ENCODE measurements around the gene MAP3K10. TPM values are rescaled to one million over a fixed set of nuclear protein-coding genes. Genes with fewer than 3 reads are reported as not detected.

The MAP3K10 gene
- total and polyA plus RNA-seq, 2 of the 13 experiments (the other 11 are each of a cell fraction or from before 2014, with no cell fraction given): 3.4 to 5.0 TPM

DNA sequence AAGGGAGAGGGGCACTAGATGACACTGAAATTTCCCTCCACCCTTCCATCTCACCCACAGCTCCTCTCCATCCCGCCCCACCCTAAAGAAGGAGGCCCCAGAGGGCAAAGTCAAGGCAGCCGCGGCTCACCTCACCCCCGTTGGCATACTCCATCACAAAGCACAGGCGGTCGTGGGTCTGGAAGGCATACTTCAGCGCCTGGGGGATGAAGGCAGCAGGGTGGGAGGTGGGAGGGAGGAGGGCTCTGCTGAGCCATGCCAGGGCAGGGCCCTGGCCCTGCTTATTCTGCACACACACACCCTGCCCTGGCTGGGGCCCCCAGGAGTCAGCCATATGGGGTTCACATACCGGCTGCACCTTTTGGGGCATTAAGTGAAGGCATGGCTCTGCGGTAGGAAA lies 47.5 kb downstream of the MAP3K10 start:
- H3K4me1 ChIP-seq (ENCODE audit: insufficient read depth, low read length): no peaks in the 10 kb centered on the region
- DNase-seq (ENCODE audit: low spot score) (no peak), ATAC-seq (no peak), FAIRE-seq (no peak)
- no peak overlapping the region for H3K4me2 ChIP-seq (ENCODE audit: low read depth, low read length)
- CTCF ChIA-PET (ENCODE audit: low intra/inter-chr PET ratio, low total read pairs): no interaction called here
- intact Hi-C loops (cut with micrococcal nuclease; ENCODE audit: unreplicated experiment): no loop called here
- POLR2A ChIA-PET: no interaction called here
- H3K4me3 ChIP-seq (replicated peaks in 1 of 3; ENCODE audit: insufficient read depth in 1 of 3, low read depth in 2 of 3, low read length in 3 of 3): no peak overlapping the region
- no peaks in the 10 kb centered on the region for H3K79me2 ChIP-seq (ENCODE audit: insufficient read depth, low read length)
- no TSS peak for BruUV-seq (replicated peaks)
- H2AFZ ChIP-seq (ENCODE audit: low read length): no peak overlapping the region
- 93% methylated on average over 6 of the region's 9 CpGs for WGBS (ENCODE audit: low lambda C conversion rate)
- in situ Hi-C loops (cut with HindIII; ENCODE audit: extremely low pct_ligation_motif_present, low pct_unique_long_range_greater_than_20kb): no loop called here
- no peaks in the 10 kb centered on the region for H4K20me1 ChIP-seq (ENCODE audit: insufficient read depth, low read length)
- H3K9me3 ChIP-seq (ENCODE audit: low read length): no peaks in the 10 kb centered on the region
- no peak overlapping the region for H3K9ac ChIP-seq (ENCODE audit: insufficient read depth, low read depth, low read length)
- H3K27ac ChIP-seq (ENCODE audit: extremely low read length, insufficient read depth, low read length): no peak overlapping the region
- peaks cover 36 to 74% of the 10 kb centered on the region in 2 experiments for H3K36me3 ChIP-seq (replicated peaks in 1 of 2; ENCODE audit: control insufficient read depth in 1 of 2, insufficient read depth in 2 of 2, low read length in 2 of 2)
- no peaks in the 10 kb centered on the region for H3K27me3 ChIP-seq (ENCODE audit: control insufficient read depth in 1 of 2, insufficient read depth in 2 of 2, low read length in 2 of 2)
- TF ChIP-seq HNRNPL (IDR thresholded peaks at IDR 0.05; ENCODE audit: low read depth, low read length) (no peak), USF2 (IDR thresholded peaks at IDR 0.05; ENCODE audit: low read depth, low read length) (no peak), USF2 (CRISPR knock-in tag; IDR thresholded peaks at IDR 0.05; ENCODE audit: borderline replicate concordance) (no peak), ADNP (CRISPR knock-in tag; IDR thresholded peaks at IDR 0.05) (no peak), DRAP1 (CRISPR knock-in tag; IDR thresholded peaks at IDR 0.05) (no peak), ZNF792 (CRISPR knock-in tag; IDR thresholded peaks at IDR 0.05) (no peak), ZNF784 (CRISPR knock-in tag; IDR thresholded peaks at IDR 0.05; ENCODE audit: borderline replicate concordance) (no peak), ZNF780A (CRISPR knock-in tag; IDR thresholded peaks at IDR 0.05) (no peak), ZNF703 (CRISPR knock-in tag; IDR thresholded peaks at IDR 0.05; ENCODE audit: borderline replicate concordance) (no peak), IKZF4 (CRISPR knock-in tag; IDR thresholded peaks at IDR 0.05; ENCODE audit: borderline replicate concordance, low read depth, not compliant biosample characterization) (no peak), ZNF547 (CRISPR knock-in tag; IDR thresholded peaks at IDR 0.05) (no peak), PCBP1 (IDR thresholded peaks at IDR 0.05; ENCODE audit: borderline replicate concordance, low read depth, low read length) (no peak), TRIM22 (IDR thresholded peaks at IDR 0.05) (no peak), MEF2D (CRISPR knock-in tag; IDR thresholded peaks at IDR 0.05) (no peak), ZNF335 (CRISPR knock-in tag; IDR thresholded peaks at IDR 0.05) (no peak), NFE2 (CRISPR knock-in tag; IDR thresholded peaks at IDR 0.05) (no peak), SSRP1 (CRISPR knock-in tag; IDR thresholded peaks at IDR 0.05) (no peak), ARNTL (CRISPR knock-in tag; IDR thresholded peaks at IDR 0.05) (no peak)
- TF ChIP-seq, protein P1, sequence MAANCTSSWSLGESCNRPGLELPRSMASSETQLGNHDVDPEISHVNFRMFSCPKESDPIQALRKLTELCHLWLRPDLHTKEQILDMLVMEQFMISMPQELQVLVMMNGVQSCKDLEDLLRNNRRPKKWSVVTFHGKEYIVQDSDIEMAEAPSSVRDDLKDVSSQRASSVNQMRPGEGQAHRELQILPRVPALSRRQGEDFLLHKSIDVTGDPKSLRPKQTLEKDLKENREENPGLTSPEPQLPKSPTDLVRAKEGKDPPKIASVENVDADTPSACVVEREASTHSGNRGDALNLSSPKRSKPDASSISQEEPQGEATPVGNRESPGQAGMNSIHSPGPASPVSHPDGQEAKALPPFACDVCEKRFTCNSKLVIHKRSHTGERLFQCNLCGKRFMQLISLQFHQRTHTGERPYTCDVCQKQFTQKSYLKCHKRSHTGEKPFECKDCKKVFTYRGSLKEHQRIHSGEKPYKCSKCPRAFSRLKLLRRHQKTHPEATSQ (CRISPR knock-in tag; IDR thresholded peaks at IDR 0.05; ENCODE audit: borderline replicate concordance): no peak

Measured in HepG2 (cell line).